Karpas-422 (cell line): Measurements from ENCODE around the gene SKAP1. TPM values are rescaled to one million over a fixed set of nuclear protein-coding genes. Genes with fewer than 3 reads are reported as not detected.

ENCODE experiments used
- DNase-seq: peaks from one replicate; pipeline ENCODE4 v3.0.0-alpha.2; 2015
- H2AFZ ChIP-seq: fragments of 200-600 bp; sonication (generic); 2 replicates; pipeline ENCODE4 v1.6.1; 2014; ENCODE audit warnings: antibody characterized with exemption, low read length, mixed read lengths
- H3K27ac ChIP-seq: fragments of 200-600 bp; sonication (generic); 2 replicates; pipeline ENCODE4 v1.5.1; 2014; ENCODE audit warnings: mild to moderate bottlenecking, low read length, moderate library complexity
- H3K27me3 ChIP-seq: fragments of 200-600 bp; sonication (generic); 2 replicates; pipeline ENCODE4 v1.6.1; 2014; ENCODE audit warnings: low read length, mixed read lengths
- H3K36me3 ChIP-seq: fragments of 200-600 bp; sonication (generic); 2 replicates; pipeline ENCODE4 v1.6.1; 2014; ENCODE audit warnings: low read length, mixed read lengths; ENCODE audit not compliant: insufficient read depth
- H3K4me1 ChIP-seq: fragments of 200-600 bp; sonication (generic); 2 replicates; pipeline ENCODE4 v1.6.1; 2014; ENCODE audit warnings: mild to moderate bottlenecking, low read length, mixed read lengths
- H3K4me2 ChIP-seq: fragments of 200-600 bp; sonication (generic); 2 replicates; pipeline ENCODE4 v1.6.1; 2014; ENCODE audit warnings: low read length, low read depth, mild to moderate bottlenecking; ENCODE audit not compliant: poor library complexity, severe bottlenecking
- H3K4me3 ChIP-seq: fragments of 200-600 bp; sonication (generic); 2 replicates; pipeline ENCODE4 v1.5.1; 2014; ENCODE audit warnings: mild to moderate bottlenecking, antibody characterized with exemption, low read length, mixed read lengths
- H3K79me2 ChIP-seq: fragments of 200-600 bp; sonication (generic); 2 replicates; pipeline ENCODE4 v1.6.1; 2014; ENCODE audit warnings: mild to moderate bottlenecking, low read length, mixed read lengths
- H3K9ac ChIP-seq: fragments of 200-600 bp; sonication (generic); 2 replicates; pipeline ENCODE4 v1.6.0; 2014; ENCODE audit warnings: low read length
- H3K9me2 ChIP-seq: fragments of 200-600 bp; sonication (generic), shearing (Covaris generic); replicated peaks from 2 replicates; pipeline ENCODE4 v1.6.0; 2014; ENCODE audit warnings: mild to moderate bottlenecking, low read length, moderate library complexity; ENCODE audit not compliant: insufficient read depth
- H3K9me3 ChIP-seq: fragments of 300-700, 200-600 bp; sonication (generic); 2 replicates; pipeline ENCODE4 v1.6.1; 2014; ENCODE audit warnings: low read length, mixed read lengths
- H4K20me1 ChIP-seq: fragments of 200-600 bp; sonication (generic); 2 replicates; pipeline ENCODE4 v1.6.1; 2014; ENCODE audit warnings: mild to moderate bottlenecking, antibody characterized with exemption, low read length, low read depth; ENCODE audit not compliant: insufficient read depth
- total RNA-seq: library from RNA; depleted of rRNA; stranded (reverse); fragments of >200 nt; shearing (Covaris generic); gene quantifications from 2 replicates; pipeline ENCODE4 v1.2.3, GENCODE V29; 2014; ENCODE audit warnings: low replicate concordance

Gene SKAP1
- total RNA-seq, 1 experiment from 2014 or later, result 1.2 TPM

DNA sequence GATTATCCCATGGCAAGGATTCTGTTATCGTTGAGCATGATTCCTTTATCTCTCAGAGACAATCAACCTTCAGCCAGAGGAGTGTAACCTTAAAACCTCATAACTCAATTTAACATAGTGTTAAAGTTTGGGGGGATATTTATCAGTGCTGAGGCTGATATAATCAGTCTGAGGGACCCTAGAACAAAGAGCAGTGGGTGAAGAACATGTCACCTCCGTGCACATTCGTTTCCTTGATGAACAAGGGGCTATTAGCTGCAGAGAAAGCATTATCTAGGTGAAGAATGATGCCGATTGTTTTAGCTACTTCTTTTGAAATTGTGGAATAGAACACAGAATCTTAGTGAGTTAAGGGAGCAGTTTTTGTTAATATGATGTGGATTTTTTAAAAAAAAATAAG, 99.1 kb downstream of the SKAP1 start:
- Histone ChIP-seq H3K36me3 (no peaks in the 10 kb centered on the region), H3K27me3 (no peaks in the 10 kb centered on the region), H3K4me3 (no peak overlapping the region), H2AFZ (no peak overlapping the region), H3K9me2 (no peaks in the 10 kb centered on the region), H3K79me2 (no peaks in the 10 kb centered on the region), H3K4me2 (no peak overlapping the region), H3K4me1 (no peaks in the 10 kb centered on the region), H3K9me3 (no peaks in the 10 kb centered on the region), H3K9ac (no peak overlapping the region), H4K20me1 (no peaks in the 10 kb centered on the region), H3K27ac (no peak overlapping the region)
- DNase-seq, result no peak

DNA sequence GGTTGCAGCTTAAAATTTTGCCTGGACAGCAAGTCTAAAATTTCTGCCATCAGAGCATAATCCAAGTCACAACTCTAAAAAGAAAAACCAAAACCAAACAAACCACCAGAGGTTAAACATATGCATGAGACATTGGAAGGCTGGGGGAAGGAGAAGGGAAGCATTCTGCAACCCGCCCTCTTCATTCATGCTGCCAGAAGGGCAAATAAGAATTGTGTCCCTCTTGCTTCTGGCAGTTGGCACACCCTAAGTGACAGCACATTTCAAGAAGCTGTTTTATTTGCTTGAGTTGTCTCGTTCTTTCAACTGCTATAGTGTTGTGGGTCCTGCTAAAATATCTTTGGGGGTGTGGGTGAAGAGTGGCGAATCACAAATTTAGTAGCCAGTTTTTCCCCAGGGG, 99.6 kb downstream of the SKAP1 start:
- Histone ChIP-seq H3K79me2 (no peaks in the 10 kb centered on the region), H3K4me1 (no peaks in the 10 kb centered on the region), H3K36me3 (no peaks in the 10 kb centered on the region), H3K9me2 (no peaks in the 10 kb centered on the region), H3K9ac (no peak overlapping the region), H3K27ac (no peak overlapping the region), H3K4me3 (no peak overlapping the region), H4K20me1 (no peaks in the 10 kb centered on the region), H3K9me3 (no peaks in the 10 kb centered on the region), H3K27me3 (no peaks in the 10 kb centered on the region), H2AFZ (no peak overlapping the region), H3K4me2 (no peak overlapping the region)
- no peak for DNase-seq

DNA sequence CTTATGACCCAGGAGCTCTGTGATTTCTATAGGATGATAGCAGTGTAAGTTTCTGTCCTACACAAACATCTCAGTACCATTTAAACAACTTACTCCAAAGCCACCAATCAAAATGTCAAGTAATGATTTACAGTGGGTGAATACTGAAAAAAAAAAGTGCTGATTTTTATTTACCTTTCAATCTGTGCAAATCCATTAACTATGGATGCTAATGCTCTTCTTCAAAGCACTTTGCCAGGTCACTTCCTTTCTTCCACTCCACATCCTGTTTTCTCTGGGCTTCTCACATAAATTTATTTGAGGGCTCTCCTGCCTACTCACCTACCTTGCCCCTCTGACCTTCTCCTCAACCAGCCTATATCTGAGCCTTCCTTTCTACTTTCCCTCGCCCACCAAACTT, 101.6 kb downstream of the SKAP1 start:
- no peak overlapping the region for H2AFZ ChIP-seq
- H3K27me3 ChIP-seq, result no peaks in the 10 kb centered on the region
- H4K20me1 ChIP-seq, result no peaks in the 10 kb centered on the region

DNA sequence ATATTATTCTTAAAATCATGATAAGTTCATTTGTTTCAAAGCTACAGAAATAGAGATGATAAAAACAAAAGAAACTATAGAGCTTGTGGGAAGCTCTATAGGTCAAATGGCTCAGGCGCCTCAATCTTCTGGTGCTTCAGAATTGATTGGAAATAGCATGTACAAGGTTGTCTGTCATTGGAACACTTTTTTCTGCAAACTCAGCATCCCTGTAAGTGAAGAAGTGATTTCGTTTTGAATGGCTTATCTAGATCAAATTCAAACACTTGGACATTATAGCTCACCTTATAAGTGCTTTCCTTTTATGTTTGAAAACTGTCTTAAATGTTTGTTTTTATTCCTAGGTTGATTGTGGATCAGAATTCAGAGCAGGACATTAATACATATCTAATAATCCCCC, 103.7 kb downstream of the SKAP1 start:
- Histone ChIP-seq H3K27ac (no peak overlapping the region), H4K20me1 (no peaks in the 10 kb centered on the region), H3K36me3 (no peaks in the 10 kb centered on the region), H3K9ac (no peak overlapping the region), H2AFZ (no peak overlapping the region), H3K27me3 (no peaks in the 10 kb centered on the region), H3K9me3 (no peaks in the 10 kb centered on the region), H3K4me3 (no peak overlapping the region), H3K4me2 (no peak overlapping the region), H3K9me2 (no peaks in the 10 kb centered on the region), H3K79me2 (no peaks in the 10 kb centered on the region), H3K4me1 (no peaks in the 10 kb centered on the region)
- no peak for DNase-seq

More for the DNA sequence above, 101.6 kb downstream of the SKAP1 start:
- no peak for DNase-seq
- Histone ChIP-seq H3K4me1 (no peaks in the 10 kb centered on the region), H3K27ac (no peak overlapping the region), H3K9me2 (no peaks in the 10 kb centered on the region), H3K4me3 (no peak overlapping the region), H3K36me3 (no peaks in the 10 kb centered on the region), H3K9ac (no peak overlapping the region), H3K9me3 (no peaks in the 10 kb centered on the region), H3K79me2 (no peaks in the 10 kb centered on the region), H3K4me2 (no peak overlapping the region)

DNA sequence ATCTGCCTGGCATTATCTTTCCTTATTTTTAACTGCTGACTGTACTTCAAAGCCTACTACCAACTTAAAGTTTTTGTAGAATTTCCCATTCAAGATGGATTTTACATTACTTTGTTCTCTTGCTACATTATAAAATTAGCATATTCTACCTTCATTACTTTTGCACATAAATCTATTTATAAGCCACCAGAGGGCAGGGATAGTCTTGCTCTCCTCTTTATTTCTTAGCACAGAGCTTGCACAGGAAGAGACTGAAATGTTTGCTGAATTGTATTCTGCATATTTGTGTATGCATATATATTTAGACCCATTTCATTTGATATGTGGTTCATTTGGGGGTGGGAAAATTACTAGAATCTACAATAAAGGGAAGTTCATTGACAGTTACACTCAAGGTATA, 108.0 kb downstream of the SKAP1 start:
- Histone ChIP-seq H3K9ac (no peak overlapping the region), H3K9me3 (no peaks in the 10 kb centered on the region), H3K9me2 (no peaks in the 10 kb centered on the region), H3K27me3 (no peaks in the 10 kb centered on the region), H3K4me2 (no peak overlapping the region), H4K20me1 (no peaks in the 10 kb centered on the region), H3K4me3 (no peak overlapping the region), H3K4me1 (no peaks in the 10 kb centered on the region), H3K79me2 (no peaks in the 10 kb centered on the region), H3K36me3 (no peaks in the 10 kb centered on the region), H2AFZ (no peak overlapping the region), H3K27ac (no peak overlapping the region)
- DNase-seq, result no peak

DNA sequence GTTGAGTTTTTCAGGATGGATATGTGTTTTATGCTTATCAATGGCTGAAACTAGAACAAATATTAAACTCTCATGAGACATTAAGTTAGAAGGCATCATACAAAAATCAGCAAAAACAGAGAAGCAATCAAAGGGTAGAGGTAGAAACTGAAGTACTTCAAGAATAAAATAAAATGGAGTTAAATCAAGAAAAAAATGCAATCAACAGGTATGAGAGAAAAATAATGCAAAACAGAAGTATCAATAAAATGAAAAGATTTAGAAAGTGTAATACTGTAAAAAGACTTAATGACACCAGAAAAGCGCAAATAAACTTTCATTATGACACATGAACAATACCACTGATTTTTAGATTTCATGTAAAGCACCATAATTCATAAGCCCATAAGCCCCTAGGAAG, 112.3 kb downstream of the SKAP1 start:
- Histone ChIP-seq H3K4me3 (no peak overlapping the region), H3K9me2 (no peaks in the 10 kb centered on the region), H3K27me3 (no peaks in the 10 kb centered on the region), H2AFZ (no peak overlapping the region), H3K79me2 (no peaks in the 10 kb centered on the region), H3K9me3 (no peaks in the 10 kb centered on the region), H4K20me1 (no peaks in the 10 kb centered on the region), H3K36me3 (no peaks in the 10 kb centered on the region), H3K4me2 (no peak overlapping the region), H3K4me1 (no peaks in the 10 kb centered on the region), H3K27ac (no peak overlapping the region), H3K9ac (no peak overlapping the region)
- DNase-seq, result no peak

DNA sequence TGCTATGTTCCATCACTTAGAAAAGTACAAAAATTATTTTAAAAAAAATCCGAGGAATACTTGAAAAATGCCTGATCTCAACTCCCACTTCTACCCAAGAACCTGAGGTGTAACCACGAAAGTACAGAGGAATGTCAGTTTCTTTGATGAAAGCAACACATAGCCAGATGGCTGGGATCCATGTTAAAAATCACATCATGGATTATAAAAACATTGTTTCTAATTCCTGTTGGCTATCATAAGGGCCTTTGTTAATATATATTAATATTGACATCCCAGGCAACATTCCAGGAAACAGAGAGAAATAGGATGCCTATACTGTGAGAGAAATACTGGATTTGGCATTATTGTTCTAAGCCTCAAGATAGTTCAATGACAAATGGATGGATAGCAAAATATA, 115.3 kb downstream of the SKAP1 start:
- Histone ChIP-seq H2AFZ (no peak overlapping the region), H3K27me3 (no peaks in the 10 kb centered on the region), H3K4me2 (no peak overlapping the region), H3K9me3 (no peaks in the 10 kb centered on the region), H3K9me2 (no peaks in the 10 kb centered on the region), H3K36me3 (no peaks in the 10 kb centered on the region), H4K20me1 (no peaks in the 10 kb centered on the region), H3K4me3 (no peak overlapping the region), H3K9ac (no peak overlapping the region), H3K27ac (no peak overlapping the region), H3K79me2 (no peaks in the 10 kb centered on the region), H3K4me1 (no peaks in the 10 kb centered on the region)
- no peak for DNase-seq

DNA sequence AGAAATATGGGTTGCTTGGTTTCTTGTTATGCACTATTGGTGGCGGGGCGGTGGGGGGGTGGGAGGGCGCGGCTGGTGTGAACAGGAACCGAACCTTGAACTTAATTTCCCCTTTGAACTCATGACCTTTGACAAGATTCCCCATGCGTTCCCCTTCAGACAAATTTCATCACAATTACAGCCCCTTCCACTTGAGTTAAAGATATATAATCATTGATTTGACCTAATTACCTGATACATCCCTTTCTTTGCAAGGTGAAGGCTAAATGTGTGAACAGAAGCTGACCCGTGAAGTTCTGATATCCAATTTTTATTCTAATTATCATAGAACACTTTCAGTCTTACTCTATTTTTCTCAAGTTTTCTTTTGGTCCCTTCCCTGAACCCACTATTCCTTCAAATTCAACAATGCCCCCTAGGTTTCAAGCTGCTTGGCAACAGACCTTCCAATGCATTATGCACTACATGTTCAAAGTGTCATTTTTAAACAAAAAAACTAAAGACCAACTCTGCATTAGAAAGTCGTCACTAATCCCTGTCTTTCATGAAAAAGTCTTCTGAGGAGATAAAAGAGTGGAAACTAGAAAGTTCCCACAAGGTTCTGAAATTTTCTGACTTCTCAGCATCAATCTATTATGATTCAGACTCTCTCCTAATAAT, 116.8 kb downstream of the SKAP1 start:
- Histone ChIP-seq H4K20me1 (no peaks in the 10 kb centered on the region), H2AFZ (no peak overlapping the region), H3K36me3 (no peaks in the 10 kb centered on the region), H3K4me1 (no peaks in the 10 kb centered on the region), H3K4me3 (no peak overlapping the region), H3K4me2 (no peak overlapping the region), H3K27me3 (no peaks in the 10 kb centered on the region), H3K79me2 (no peaks in the 10 kb centered on the region), H3K9me3 (no peaks in the 10 kb centered on the region), H3K9ac (no peak overlapping the region), H3K27ac (no peak overlapping the region), H3K9me2 (no peaks in the 10 kb centered on the region)
- no peak for DNase-seq

DNA sequence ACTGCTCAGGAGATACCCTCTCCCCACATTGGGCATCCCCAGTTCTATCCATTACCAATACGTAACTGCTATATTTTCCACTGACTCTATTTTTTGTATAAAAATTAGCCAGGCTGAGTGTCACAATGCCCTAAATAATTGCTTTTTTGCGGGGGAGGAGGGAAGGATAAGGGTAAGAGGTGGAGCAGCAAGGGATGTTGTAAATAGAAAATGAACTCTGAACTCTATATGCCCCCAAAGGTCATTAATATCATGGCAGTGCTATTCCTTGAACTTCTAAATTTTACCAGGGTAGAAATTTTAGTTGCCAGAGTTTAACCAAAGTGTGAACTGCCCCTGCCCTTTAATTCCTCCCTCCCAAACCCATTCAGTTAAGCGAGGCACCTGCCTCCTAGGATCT, 118.7 kb downstream of the SKAP1 start:
- Histone ChIP-seq H2AFZ (no peak overlapping the region), H4K20me1 (no peaks in the 10 kb centered on the region), H3K9me2 (no peaks in the 10 kb centered on the region), H3K9ac (no peak overlapping the region), H3K79me2 (no peaks in the 10 kb centered on the region), H3K27me3 (no peaks in the 10 kb centered on the region), H3K9me3 (no peaks in the 10 kb centered on the region), H3K4me1 (no peaks in the 10 kb centered on the region), H3K27ac (no peak overlapping the region), H3K36me3 (no peaks in the 10 kb centered on the region), H3K4me3 (no peak overlapping the region), H3K4me2 (no peak overlapping the region)
- no peak for DNase-seq
